Fibroblast of lung (primary cell): Measurements from ENCODE around the gene SMAP1. TPM values are rescaled to one million over a fixed set of nuclear protein-coding genes. Genes with fewer than 3 reads are reported as not detected.

Experiments
- DNase-seq, 2 donors: peaks; one replicate each; pipeline versions ENCODE4 v3.0.0 to v3.0.0-alpha.2; 2010; ENCODE audit warnings: low read depth in 2 of 2
- H2AFZ ChIP-seq: 2 replicates; pipeline ENCODE4 v1.5.1; 2012; ENCODE audit warnings: low read length, control low read depth, inconsistent platforms
- H3K27ac ChIP-seq: 2 replicates; pipeline ENCODE4 v1.5.1; 2011; ENCODE audit warnings: low read length, control low read depth; ENCODE audit not compliant: insufficient read depth
- H3K27me3 ChIP-seq: 2 replicates; pipeline ENCODE4 v1.5.1; 2011; ENCODE audit warnings: mild to moderate bottlenecking, low read length; ENCODE audit not compliant: control insufficient read depth, insufficient read depth
- H3K36me3 ChIP-seq: 2 replicates; pipeline ENCODE4 v1.5.1; 2011; ENCODE audit warnings: low read length; ENCODE audit not compliant: control insufficient read depth, insufficient read depth
- H3K4me1 ChIP-seq: 2 replicates; pipeline ENCODE4 v1.5.1; 2011; ENCODE audit warnings: low read length; ENCODE audit not compliant: control insufficient read depth, insufficient read depth; ENCODE audit errors: extremely low read depth
- H3K4me2 ChIP-seq: 2 replicates; pipeline ENCODE4 v1.5.1; 2011; ENCODE audit warnings: low read length, control low read depth; ENCODE audit not compliant: insufficient read depth; ENCODE audit errors: extremely low read depth
- H3K4me3 ChIP-seq, 4 experiments: fragments of 200-600 bp in 1 of 4; sonication (generic) in 1 of 4; replicated peaks in 1 of 4; 2 replicates each; pipeline ENCODE4 v1.5.1; 2011 to 2016; ENCODE audit warnings: low read length in 4 of 4, low read depth in 3 of 4, mild to moderate bottlenecking in 3 of 4, control low read depth in 2 of 4, inconsistent platforms in 1 of 4, mixed read lengths in 1 of 4; ENCODE audit not compliant: insufficient read depth in 1 of 4; ENCODE audit errors: control extremely low read depth in 1 of 4
- H3K79me2 ChIP-seq: 2 replicates; pipeline ENCODE4 v1.5.1; 2012; ENCODE audit warnings: mild to moderate bottlenecking, low read length, inconsistent platforms; ENCODE audit not compliant: control insufficient read depth, insufficient read depth
- H3K9ac ChIP-seq: 2 replicates; pipeline ENCODE4 v1.5.1; 2011; ENCODE audit warnings: mild to moderate bottlenecking, low read length, control low read depth; ENCODE audit not compliant: insufficient read depth
- H3K9me3 ChIP-seq: 2 replicates; pipeline ENCODE4 v1.5.1; 2012; ENCODE audit warnings: low read depth, low read length; ENCODE audit not compliant: control insufficient read depth, insufficient read depth
- H4K20me1 ChIP-seq: 2 replicates; pipeline ENCODE4 v1.5.1; 2011; ENCODE audit warnings: low read length; ENCODE audit not compliant: control insufficient read depth, insufficient read depth; ENCODE audit errors: extremely low read depth
- EZH2 ChIP-seq: IDR thresholded peaks from 2 replicates; pipeline ENCODE4 v1.5.1; 2012; ENCODE audit warnings: low read length, control low read depth, mild to moderate bottlenecking; ENCODE audit errors: missing control alignments
- polyA plus RNA-seq, 2 donors: library from polyadenylated mRNA; depleted of rRNA in 1 of 2; stranded (reverse) in 1 of 2; unstranded in 1 of 2; fragments of >200 nt; gene quantifications; 2 replicates each; pipeline ENCODE4 v1.2.1, GENCODE V29; 2011 to 2012; ENCODE audit warnings: missing spikeins in 1 of 2
- total RNA-seq: library from RNA; depleted of rRNA; stranded (reverse); fragments of >200 nt; gene quantifications from 2 replicates; pipeline ENCODE4 v1.2.1, GENCODE V29; 2014
- TF ChIP-seq, protein P1 (sequence below), 2 donors: IDR thresholded peaks in 1 of 2; conservative IDR thresholded peaks in 1 of 2; 1 replicate in 1 of 2; 2 replicates in 1 of 2; pipeline ENCODE4 v1.5.1; 2011 to 2012; ENCODE audit warnings: low read length in 2 of 2, control low read depth in 1 of 2, inconsistent platforms in 1 of 2, low read depth in 1 of 2, mild to moderate bottlenecking in 1 of 2

The SMAP1 gene
- total and polyA plus RNA-seq, 2 donors (not counting 1 experiment from before 2014, with no cell fraction given), result 18.3 to 25.7 TPM

DNA sequence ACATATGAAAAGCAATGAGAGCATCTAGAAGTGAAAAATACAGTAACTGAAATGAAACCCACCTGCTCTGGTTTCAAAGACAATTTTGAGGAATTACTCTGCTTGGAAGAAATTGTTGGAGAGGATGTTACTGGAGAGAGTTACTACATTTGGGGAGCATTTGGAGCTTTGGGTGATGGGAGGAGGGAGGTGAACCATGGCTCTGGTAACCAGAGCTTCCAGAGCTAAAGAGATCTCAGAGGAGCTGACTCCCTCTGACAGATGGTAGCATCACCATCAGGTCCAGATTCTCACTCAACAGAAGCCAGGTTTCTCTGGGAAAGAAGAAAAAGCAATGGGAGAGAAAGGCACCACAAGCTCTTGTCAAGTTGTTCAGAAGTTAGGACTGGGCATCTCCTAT is 42.2 kb upstream of the SMAP1 start:
- H3K4me3 ChIP-seq, result no peak overlapping the region
- no peaks in the 10 kb centered on the region for H3K9me3 ChIP-seq
- no peak overlapping the region for H2AFZ ChIP-seq
- no peaks in the 10 kb centered on the region for H4K20me1 ChIP-seq
- no peak for DNase-seq
- no peak overlapping the region for H3K9ac ChIP-seq
- no peak for TF ChIP-seq EZH2
- TF ChIP-seq, protein P1, sequence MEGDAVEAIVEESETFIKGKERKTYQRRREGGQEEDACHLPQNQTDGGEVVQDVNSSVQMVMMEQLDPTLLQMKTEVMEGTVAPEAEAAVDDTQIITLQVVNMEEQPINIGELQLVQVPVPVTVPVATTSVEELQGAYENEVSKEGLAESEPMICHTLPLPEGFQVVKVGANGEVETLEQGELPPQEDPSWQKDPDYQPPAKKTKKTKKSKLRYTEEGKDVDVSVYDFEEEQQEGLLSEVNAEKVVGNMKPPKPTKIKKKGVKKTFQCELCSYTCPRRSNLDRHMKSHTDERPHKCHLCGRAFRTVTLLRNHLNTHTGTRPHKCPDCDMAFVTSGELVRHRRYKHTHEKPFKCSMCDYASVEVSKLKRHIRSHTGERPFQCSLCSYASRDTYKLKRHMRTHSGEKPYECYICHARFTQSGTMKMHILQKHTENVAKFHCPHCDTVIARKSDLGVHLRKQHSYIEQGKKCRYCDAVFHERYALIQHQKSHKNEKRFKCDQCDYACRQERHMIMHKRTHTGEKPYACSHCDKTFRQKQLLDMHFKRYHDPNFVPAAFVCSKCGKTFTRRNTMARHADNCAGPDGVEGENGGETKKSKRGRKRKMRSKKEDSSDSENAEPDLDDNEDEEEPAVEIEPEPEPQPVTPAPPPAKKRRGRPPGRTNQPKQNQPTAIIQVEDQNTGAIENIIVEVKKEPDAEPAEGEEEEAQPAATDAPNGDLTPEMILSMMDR (conservative IDR thresholded peaks at IDR 0.05 in 1 of 2, IDR thresholded peaks at IDR 0.05 in 1 of 2; ENCODE audit: low read depth in 1 of 2, low read length in 2 of 2), result no peak
- no peaks in the 10 kb centered on the region for H3K79me2 ChIP-seq
- no peaks in the 10 kb centered on the region for H3K27me3 ChIP-seq
- H3K4me1 ChIP-seq, result no peaks in the 10 kb centered on the region
- H3K4me2 ChIP-seq, result no peak overlapping the region
- H3K36me3 ChIP-seq, result no peaks in the 10 kb centered on the region
- H3K27ac ChIP-seq, result no peak overlapping the region

DNA sequence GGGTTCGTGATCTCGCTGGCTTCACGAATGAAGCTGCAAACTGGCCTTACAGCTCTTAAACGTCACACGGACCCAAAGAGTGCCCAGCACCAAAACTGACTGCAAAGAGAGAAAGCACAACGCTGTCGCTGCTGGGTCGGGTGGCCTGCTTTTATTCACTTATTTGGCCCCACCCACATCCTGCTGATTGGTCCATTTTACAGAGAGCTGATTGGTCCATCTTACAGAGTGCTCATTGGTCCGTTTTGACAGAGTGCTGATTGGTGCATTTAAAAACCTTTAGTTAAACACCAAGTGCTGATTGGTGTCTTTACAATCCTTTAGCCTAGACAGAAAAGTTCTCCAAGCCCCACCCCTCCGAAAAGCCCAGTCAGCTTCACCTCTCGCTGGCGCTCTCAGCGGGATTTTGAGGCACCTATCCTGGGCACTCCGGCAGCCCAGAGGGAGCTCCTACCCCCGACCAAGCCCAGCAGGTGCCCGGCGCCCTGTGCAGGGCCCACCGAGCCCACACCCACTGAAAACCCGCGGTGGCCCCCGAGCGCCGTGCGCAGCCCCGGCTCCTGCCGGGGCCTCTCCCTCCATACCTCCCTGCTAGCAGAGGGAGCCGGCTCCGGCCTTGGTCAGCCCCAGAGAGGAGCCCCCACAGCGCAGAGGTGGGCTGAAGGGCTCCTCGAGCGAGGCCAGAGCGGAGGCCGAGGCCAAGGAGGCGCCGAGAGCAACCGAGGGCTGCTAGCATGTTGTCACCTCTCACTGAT is 40.0 kb upstream of the SMAP1 start:
- Histone ChIP-seq H3K27me3 (no peaks in the 10 kb centered on the region), H3K4me1 (no peaks in the 10 kb centered on the region), H3K4me3 (no peak overlapping the region), H3K79me2 (no peaks in the 10 kb centered on the region), H3K9me3 (no peaks in the 10 kb centered on the region), H3K4me2 (no peak overlapping the region), H2AFZ (no peak overlapping the region), H3K27ac (no peak overlapping the region), H3K36me3 (no peaks in the 10 kb centered on the region), H3K9ac (no peak overlapping the region), H4K20me1 (no peaks in the 10 kb centered on the region)
- no peak for DNase-seq
- TF ChIP-seq, protein P1 (conservative IDR thresholded peaks at IDR 0.05 in 1 of 2, IDR thresholded peaks at IDR 0.05 in 1 of 2; ENCODE audit: low read depth in 1 of 2, low read length in 2 of 2), result no peak
- TF ChIP-seq EZH2, result no peak

DNA sequence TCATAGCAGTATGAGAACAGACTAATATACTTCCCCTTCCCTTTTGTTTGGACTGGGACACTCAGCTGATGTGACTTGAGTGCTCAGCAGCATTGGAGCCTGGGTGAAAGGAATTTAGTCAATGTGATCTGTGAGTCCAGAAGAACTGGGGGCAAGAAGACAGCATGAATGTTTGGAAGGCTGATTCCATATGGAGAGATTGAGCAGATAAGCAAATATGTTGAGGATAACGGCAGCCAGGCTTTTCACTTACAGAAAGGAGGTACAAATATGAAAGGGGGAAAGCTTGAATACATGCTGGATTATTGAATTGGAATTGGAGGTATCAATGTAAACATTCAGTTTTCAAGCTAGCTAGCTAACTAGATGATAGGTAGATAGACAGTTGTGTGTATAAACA is 37.8 kb upstream of the SMAP1 start:
- Histone ChIP-seq H3K4me3 (no peak overlapping the region), H3K36me3 (no peaks in the 10 kb centered on the region), H4K20me1 (no peaks in the 10 kb centered on the region), H3K4me2 (no peak overlapping the region), H3K79me2 (no peaks in the 10 kb centered on the region), H3K4me1 (no peaks in the 10 kb centered on the region), H3K9me3 (no peaks in the 10 kb centered on the region), H3K27ac (no peak overlapping the region), H3K27me3 (no peaks in the 10 kb centered on the region), H3K9ac (no peak overlapping the region), H2AFZ (no peak overlapping the region)
- DNase-seq, result no peak
- TF ChIP-seq, protein P1 (conservative IDR thresholded peaks at IDR 0.05 in 1 of 2, IDR thresholded peaks at IDR 0.05 in 1 of 2; ENCODE audit: low read depth in 1 of 2, low read length in 2 of 2), result no peak
- no peak for TF ChIP-seq EZH2
